LoVo (cell line): ENCODE measurements around the gene GRM7.

Source experiments
- DNase-seq: peaks from one replicate; pipeline ENCODE4 v3.0.0-alpha.2; 2016; ENCODE audit warnings: low spot score

GRM7 gene

DNA sequence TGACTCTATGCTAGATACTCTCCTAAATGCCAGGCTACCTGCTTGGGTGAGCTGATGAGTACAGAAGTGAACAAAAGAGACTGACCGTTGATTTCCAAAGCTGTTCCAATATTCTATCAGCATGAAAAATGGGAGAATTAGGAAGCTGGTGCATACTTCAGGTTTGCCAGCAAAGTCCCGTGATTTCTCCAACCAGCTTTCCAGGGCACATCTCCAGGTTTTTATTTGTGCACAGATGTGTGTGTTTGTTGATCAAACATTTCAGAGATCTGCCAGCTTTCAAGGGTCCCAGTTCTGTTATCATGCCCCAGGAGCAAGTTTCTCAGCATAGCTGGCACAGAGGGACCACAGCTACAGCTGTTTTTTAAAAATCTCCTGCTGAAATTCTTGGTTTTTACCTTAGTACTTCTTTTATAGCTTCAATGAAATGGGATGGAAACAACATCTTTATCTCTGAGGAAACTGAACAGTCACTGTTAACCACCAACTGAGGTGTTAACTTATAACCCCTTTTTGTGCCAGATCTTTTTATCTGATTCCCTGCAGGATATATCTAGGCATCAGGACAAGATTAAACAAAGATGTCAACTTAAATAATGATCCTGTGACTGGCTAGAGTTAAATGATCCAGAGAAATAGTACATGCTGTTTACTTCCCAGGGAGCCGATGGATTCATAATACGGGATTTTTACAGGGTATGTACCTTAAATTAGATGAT, 380.8 kb downstream of the GRM7 start:
- DNase-seq = no peak

DNA sequence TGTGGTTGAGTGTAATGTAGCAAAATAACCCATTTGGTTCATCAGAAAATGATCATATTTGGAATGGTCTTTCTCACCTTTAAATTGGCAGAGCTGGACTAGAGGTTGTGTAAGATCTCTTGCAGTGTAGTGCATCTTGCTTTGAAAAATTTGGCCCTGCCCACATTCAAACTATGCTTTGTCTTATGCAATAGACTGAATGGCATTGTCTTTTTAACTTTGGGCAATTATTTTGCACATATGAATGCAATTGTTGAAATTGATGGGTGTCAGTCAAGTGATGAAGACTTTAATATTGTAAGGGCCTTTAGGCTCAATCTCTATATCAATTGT, 381.4 kb downstream of the GRM7 start:
- DNase-seq = no peak

DNA sequence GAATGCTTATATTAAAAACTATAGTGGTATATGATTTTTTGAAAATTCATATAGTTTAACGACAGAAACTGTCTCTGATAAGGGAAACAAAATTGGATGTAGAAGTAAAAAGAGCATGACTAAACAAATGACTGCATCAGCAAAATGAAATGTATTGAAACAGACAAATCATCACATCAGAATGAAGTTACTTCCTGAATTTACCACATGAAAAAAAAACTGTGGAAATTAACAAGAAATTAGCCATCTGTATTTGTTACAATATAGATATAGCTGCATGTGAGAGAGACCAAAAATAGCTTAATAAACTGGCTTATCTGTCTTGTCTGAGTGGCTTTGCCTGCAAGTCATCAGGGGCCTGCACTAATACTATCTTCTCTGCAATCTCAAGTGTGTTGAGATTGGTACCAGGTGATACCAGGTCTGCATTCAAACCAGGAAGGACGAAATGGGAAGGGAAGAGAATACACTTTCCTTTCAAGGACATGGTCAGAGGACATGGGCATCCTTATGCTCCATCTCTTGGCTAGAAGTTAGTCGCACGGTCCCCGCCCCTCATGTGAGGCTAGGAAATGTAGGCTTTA, 388.7 kb downstream of the GRM7 start:
- no peak for DNase-seq

DNA sequence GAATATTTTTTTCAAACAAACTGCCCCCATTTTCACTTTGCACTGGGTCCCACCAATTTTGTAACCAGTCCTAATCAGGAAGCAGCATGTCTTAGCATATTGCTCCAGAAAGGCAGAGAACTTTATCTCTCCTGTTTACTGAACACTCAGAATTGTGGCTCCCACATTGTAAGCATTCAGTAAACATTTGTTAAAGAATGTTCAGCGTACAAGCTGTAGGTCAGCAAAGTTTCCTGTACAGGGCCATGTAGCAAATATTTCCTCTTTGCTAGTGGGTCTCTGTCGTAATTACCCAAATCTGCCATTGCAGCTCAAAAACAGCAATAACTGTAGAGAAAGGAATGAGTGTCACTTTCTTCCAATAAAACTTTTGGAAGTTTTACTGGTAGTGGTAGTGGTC, 393.3 kb downstream of the GRM7 start:
- no peak for DNase-seq

- no peak for DNase-seq
These were observed 400.1 kb downstream of the GRM7 start for GRCh38 chr3:7260975-7261374.

DNA sequence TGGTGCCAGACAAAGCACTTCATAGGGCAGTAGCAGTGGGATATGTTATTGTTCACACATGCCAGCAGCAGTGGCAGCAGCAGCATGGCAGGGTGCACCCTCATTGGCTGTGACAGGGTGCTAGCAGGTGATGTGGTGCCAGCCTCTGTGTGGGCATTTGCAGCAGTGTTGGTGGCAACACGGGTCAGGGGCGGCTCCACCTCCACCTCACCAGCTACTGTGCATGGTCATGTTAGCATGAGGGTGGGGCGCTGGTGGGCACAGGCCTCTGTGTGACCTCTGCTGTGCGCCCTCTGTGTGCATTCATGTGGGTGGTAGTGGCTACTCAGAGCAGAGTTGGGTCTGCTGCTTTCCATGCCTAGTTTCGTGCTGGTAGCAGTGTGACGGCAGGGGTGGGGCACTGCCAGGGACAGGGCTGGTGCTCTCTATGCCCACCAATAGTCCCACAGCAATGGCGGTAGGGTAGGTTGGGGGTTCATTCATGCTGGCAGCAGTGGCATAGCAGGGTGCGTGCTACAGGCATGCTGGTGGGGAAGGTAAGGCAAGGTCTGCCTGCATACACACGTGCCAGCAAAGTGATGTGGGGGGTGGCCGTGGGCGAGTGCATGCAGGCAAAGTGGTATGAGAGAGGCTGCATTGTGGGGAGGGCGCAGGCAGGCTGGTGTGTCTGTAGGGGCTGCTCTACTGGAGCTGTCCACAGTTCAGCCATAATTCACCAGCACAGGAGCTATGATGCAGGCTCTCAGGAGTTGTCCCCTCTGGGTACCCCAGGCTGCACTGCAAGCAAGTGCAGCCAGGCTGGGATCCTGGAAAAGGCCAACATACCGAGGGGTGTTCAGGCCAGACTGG, 402.7 kb downstream of the GRM7 start:
- DNase-seq = no peak

GRCh38 chr3:7264196-7264526, 403.2 kb downstream of the GRM7 start:
- DNase-seq = no peak

DNA sequence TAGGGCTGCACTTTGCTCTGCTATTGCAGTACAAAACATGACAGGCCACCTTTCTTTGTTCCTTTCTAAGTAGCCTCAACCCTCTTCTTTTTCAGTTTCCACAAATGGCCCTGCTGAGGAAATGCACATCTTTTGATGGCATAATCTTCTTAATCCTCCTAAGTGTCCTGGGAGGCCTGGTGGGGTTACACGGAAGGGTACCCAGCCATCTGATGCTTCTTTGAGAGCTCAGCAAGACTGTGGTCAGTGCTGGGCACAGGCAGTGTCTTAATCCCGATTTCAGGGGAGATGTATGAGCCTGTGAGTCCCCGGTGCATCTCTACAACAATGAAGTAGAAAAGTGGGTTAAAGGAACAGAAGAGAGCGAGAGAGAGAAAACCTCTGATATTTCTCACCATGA, 404.8 kb downstream of the GRM7 start:
- DNase-seq = no peak

DNA sequence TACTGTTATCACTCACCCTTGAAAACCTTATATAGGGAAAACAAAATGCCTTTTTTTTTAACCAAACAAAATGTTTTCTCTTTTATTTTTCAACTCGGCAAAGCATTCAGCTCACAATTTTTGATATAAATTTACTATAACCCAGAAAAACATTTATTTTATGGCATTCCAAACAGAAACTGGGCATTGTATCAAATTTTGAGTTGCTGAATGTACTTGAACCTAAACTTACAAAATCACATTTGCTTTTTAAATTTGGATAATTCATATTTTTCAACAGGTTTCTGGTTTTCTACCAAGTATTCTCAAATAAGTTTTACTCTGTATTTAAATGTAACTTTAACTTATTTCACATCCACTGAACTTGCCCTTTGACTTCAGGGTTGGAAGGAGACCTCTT, 405.6 kb downstream of the GRM7 start:
- DNase-seq = no peak

- DNase-seq = no peak
These were observed 409.8 kb downstream of the GRM7 start for GRCh38 chr3:7270731-7271130.

- DNase-seq = no peak
These were observed 410.7 kb downstream of the GRM7 start for GRCh38 chr3:7271631-7272030.

DNA sequence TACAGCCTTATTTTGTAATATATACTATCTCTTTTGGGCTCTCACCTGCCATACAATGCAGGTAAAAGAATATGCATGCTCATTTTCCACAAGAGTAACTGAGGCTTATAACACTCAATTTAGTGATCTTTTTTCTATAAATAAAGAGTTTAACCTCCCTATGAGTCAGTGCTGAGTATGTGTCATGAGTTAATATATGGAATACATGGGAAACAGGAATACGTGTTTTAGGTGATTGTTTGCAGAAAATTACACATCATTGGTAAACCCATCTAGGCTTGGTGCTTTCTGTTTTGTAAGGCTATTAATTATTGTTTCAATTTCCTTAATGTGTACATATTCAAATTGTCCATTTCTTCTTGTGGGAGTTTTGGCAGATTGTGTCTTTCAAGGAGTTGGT, 411.3 kb downstream of the GRM7 start:
- no peak for DNase-seq

DNA sequence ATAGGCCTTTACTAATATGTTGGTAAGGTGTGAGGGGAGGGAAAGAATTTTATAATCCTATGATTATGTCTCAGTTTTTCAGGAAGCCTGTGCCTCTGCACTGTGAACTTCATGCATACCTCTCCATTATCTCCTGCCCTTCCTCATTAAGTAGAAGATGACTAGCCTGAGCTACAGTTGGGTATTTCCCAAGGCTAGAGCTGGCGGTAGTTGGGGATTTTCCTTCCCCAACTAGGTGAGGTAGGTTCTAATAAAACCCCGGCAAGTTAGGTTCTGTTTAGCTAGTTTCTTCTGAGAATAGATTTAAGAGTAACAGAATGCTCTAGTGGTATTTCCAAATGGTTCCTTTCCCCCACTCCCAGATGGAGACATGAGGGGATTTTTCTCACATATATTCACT, 414.5 kb downstream of the GRM7 start:
- DNase-seq = no peak

GRCh38 chr3:7280318-7280717, 419.4 kb downstream of the GRM7 start:
- no peak for DNase-seq

- DNase-seq = no peak
These were observed 422.1 kb downstream of the GRM7 start for GRCh38 chr3:7282988-7283387.

GRCh38 chr3:7285505-7285904, 424.6 kb downstream of the GRM7 start:
- DNase-seq = no peak

DNA sequence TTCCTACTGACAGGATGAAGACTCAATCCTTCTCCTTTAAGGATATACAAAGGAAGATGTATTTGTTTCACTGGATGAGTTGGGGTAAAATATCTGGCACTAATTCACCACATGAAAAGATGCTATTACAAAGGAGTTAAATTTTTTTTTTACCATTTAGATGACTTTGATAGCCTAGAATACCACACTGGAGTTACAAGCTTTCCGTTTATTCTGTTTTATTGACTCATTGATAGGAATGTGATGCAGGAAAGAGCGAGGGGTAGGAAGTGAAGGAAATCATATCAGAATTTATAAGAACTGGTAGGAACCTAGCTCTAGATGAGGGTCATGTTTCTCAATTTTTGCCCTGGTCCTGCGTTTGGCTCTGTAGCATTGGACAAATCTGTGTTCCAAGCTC, 427.2 kb downstream of the GRM7 start:
- DNase-seq = no peak

- DNase-seq = no peak
These were observed 428.2 kb downstream of the GRM7 start for GRCh38 chr3:7289121-7289520.

DNA sequence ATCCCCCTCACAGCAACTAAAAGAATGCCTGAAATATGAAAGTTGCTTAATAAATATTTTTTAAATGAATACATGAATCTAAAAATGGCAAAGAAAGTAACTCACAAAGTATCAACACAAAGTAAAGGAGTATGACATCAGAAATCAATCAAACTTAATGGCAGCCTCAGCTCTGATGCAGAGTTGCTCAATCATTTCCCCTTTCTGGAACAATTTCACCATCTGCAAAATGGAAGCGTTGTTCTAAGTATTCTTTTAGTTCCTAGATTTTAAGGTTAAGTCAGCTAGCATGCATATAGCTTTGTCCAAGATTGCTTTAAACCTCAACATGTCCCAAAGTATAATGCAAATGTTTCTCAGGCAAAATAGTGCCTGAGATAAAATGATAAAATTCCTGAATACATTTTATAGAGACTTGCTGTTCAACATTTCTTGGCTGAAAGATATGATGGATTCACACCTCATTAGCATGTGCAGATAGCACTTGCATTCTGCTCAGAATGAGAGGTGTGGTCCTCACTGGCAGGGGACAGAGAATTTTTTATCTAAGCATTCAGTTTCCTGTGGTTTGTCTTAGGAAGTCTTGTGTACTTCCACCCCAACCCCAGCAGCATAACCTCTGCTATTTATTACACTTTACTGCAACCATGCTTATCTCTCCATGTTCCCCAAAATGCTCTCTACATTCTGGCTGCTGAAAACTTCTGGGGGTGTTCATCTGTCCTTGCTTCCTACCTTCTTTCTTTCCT, 429.3 kb downstream of the GRM7 start:
- DNase-seq = no peak

DNA sequence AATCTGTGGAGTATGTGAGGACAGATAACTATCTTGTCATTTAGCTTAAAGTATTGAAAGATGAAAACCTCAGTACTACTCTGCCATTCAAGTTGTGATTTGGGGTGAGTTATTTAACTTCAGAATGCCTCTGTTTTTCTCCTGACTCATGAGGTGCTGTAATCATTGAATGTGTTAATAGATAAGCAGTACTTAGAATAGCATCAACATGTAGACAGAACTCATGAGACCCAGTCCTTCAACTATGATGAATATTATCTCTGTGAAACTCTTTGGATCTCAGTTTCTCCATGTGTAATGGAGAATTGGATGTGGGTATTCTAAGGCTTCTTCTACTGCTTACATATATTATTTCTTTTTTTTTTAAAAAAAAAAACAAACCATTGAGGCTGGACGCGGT, 431.4 kb downstream of the GRM7 start:
- DNase-seq = no peak

DNA sequence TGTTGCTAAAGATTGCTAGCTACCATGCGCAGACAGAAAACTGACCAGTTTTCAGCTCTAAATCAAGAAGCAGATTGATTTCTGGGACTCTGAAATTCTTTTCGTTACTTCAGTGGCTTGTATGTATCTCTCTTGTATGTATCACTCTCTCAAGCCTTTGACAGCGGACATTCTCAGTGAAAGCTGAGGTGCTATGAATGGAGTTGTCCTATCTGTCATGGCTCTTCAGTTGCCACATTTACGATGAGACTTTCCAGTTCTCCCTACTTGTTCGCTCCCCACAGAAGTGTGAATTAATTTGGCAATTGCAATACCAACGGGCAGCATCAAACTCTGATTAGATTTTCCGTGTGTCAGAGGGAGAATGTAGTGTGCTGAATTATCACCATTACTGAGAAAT, 432.4 kb downstream of the GRM7 start:
- no peak for DNase-seq

- DNase-seq = no peak
These were observed 444.6 kb downstream of the GRM7 start for GRCh38 chr3:7305561-7305960.

GRCh38 chr3:7306901-7307300, 446.0 kb downstream of the GRM7 start:
- DNase-seq = no peak
